Psoas muscle (tissue), 8 donors: ENCODE data around the gene PTPN14. TPM values are rescaled to one million over a fixed set of nuclear protein-coding genes. Genes with fewer than 3 reads are reported as not detected.

Experiments used
- ATAC-seq, 4 donors: fragments of 200-7000 bp; cut with Tn5 transposase; one replicate each; pipeline ENCODE4 v1.9.1; 2020; ENCODE audit warnings: moderate library complexity in 3 of 4, mild to moderate bottlenecking in 2 of 4
- DNase-seq, 2 donors: peaks; one replicate each; pipeline ENCODE4 v3.0.0-alpha.2; 2020
- H3K27ac ChIP-seq: fragments of 200-600 bp; one replicate; pipeline ENCODE4 v1.8.0; 2022
- H3K27me3 ChIP-seq, 3 donors: fragments of 200-600 bp in 1 of 3; one replicate each; pipeline versions ENCODE4 v1.6.1 to v1.8.0; 2013 to 2022; ENCODE audit warnings: low read length in 2 of 3, mild to moderate bottlenecking in 2 of 3, moderate library complexity in 1 of 3; ENCODE audit not compliant: insufficient read depth in 3 of 3
- H3K36me3 ChIP-seq, 2 donors: fragments of 200-600 bp in 1 of 2; one replicate each; pipeline versions ENCODE4 v1.6.1 to v1.8.0; 2013 to 2022; ENCODE audit warnings: low read depth in 1 of 2, mild to moderate bottlenecking in 1 of 2, moderate library complexity in 1 of 2; ENCODE audit not compliant: insufficient read depth in 1 of 2
- H3K4me1 ChIP-seq: fragments of 200-600 bp; one replicate; pipeline ENCODE4 v1.8.0; 2022
- H3K4me3 ChIP-seq: fragments of 200-600 bp; one replicate; pipeline ENCODE4 v1.8.0; 2022; ENCODE audit warnings: mild to moderate bottlenecking
- H3K9me3 ChIP-seq: fragments of 200-600 bp; one replicate; pipeline ENCODE4 v1.8.0; 2022
- CTCF ChIP-seq: fragments of 200-600 bp; IDR thresholded peaks from one replicate; pipeline ENCODE4 v1.8.0; 2022; ENCODE audit warnings: antibody characterized with exemption
- WGBS, 3 donors: extraction: QIAGEN DNeasy Blood & Tissue Kit; methylation state at CpG; one replicate each; pipeline versions ENCODE4 v1.1.6 to v1.1.7; 2013; 5-methylcytosine and 5-hydroxymethylcytosine counted together
- intact Hi-C, 2 donors: fragments of 100-400 bp; cut with DNase I; formaldehyde crosslinking; loops; one replicate each; pipeline versions ENCODE4 v1.11.0 to v1.14.2; 2022
- polyA plus RNA-seq, 3 donors: library from polyadenylated mRNA; stranded (reverse); fragments of 200-250 nt; gene quantifications; one replicate each; pipeline ENCODE4 v1.2.3, GENCODE V29; 2013
- total RNA-seq, 4 donors: library from RNA; stranded (reverse); fragmentation: NEBNext Ultra II Directional in 2 of 4; extraction: Animal tissue kit (Norgen Biotek cat#: 25700) in 2 of 4; gene quantifications; one replicate each; pipeline versions ENCODE4 v1.2.1 to v1.2.4, GENCODE V29; 2021 to 2023
- donor health status: healthy with polysubstance abuse.
- donor health status: DM: no; HTN: no; CAD: no; lungs with moderate emphysema.
- donor health status: Bipolar disorder and iron deficiency.
- donor health status: healthy.
- donor health status: DM: yes; HTN: yes; CAD: no.
- donor health status: DM: no; HTN: no; CAD: no.
- donor health status: DM: no; HTN: no; CAD: no.
- donor health status: DM: yes; HTN: yes; CAD: no.

PTPN14 gene
- total and polyA plus RNA-seq, 7 donors, result 7.2 to 106 (median 50.8) TPM

GRCh38 chr1:214566158-214567104 is 15.0 kb upstream of the PTPN14 start:
- H3K9me3 ChIP-seq, result no peaks in the 10 kb centered on the region
- no peak for DNase-seq
- no peaks in the 10 kb centered on the region for H3K36me3 ChIP-seq
- H3K27ac ChIP-seq, result no peak overlapping the region
- 67 to 80% (median 76%) methylated on average over 3 of the region's 3 CpGs for WGBS, 3 donors
- no peaks in the 10 kb centered on the region for H3K4me1 ChIP-seq
- no peak for TF ChIP-seq CTCF
- no peaks in the 10 kb centered on the region for H3K27me3 ChIP-seq
- ATAC-seq, result no peak
- intact Hi-C loops, result no loop called here
- H3K4me3 ChIP-seq, result no peak overlapping the region

DNA sequence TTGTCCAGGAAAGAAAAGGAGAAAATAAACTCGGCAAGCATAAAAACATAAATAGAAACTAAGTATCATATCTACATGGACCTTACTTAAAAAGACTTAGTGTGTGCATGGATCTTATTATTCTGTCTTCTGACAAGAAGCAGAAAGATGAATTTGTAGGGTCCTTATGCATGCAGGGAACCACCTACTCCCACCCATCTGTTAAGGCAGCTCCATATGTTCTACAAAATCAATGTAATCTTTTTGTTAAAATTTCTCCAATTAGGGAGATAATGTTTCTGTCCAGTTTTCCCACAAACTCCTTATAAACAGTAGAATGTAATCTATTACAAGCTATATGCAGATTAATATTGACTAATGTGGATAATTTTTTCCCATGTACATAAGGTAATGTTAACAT is 13.9 kb upstream of the PTPN14 start:
- intact Hi-C loops, result no loop called here
- WGBS, 3 donors, result 42 to 74% (median 55%) methylated on average over 1 of the region's 1 CpG
- Histone ChIP-seq H3K4me3 (no peak overlapping the region), H3K27me3 (no peaks in the 10 kb centered on the region), H3K9me3 (no peaks in the 10 kb centered on the region), H3K27ac (no peak overlapping the region), H3K36me3 (no peaks in the 10 kb centered on the region), H3K4me1 (no peaks in the 10 kb centered on the region)
- DNase-seq (no peak), ATAC-seq (no peak)
- no peak for TF ChIP-seq CTCF

DNA sequence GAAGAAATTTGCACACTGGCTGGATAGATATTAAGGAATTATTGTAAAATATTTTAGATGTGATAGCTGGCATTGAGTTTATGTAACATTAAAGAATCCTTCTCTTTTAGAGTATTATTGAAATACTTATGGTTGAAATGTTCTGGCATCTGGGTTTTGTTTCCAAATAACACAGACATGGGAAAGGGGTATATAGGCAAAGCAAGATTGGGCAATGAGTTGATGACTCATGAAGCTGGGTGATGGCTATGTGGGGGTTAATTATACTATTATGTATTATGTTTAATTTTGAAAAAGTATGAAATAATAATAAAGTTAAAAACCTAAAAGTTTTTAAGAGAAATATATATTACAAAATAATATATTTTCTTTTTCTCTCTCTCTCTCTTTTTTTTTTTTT is 12.5 kb upstream of the PTPN14 start:
- no peaks in the 10 kb centered on the region for H3K4me1 ChIP-seq
- no peak overlapping the region for H3K27ac ChIP-seq
- ATAC-seq (no peak), DNase-seq (no peak)
- TF ChIP-seq CTCF, result no peak
- intact Hi-C loops, result no loop called here
- H3K9me3 ChIP-seq, result no peaks in the 10 kb centered on the region
- H3K4me3 ChIP-seq, result no peak overlapping the region
- H3K36me3 ChIP-seq, result no peaks in the 10 kb centered on the region
- H3K27me3 ChIP-seq, result no peaks in the 10 kb centered on the region

DNA sequence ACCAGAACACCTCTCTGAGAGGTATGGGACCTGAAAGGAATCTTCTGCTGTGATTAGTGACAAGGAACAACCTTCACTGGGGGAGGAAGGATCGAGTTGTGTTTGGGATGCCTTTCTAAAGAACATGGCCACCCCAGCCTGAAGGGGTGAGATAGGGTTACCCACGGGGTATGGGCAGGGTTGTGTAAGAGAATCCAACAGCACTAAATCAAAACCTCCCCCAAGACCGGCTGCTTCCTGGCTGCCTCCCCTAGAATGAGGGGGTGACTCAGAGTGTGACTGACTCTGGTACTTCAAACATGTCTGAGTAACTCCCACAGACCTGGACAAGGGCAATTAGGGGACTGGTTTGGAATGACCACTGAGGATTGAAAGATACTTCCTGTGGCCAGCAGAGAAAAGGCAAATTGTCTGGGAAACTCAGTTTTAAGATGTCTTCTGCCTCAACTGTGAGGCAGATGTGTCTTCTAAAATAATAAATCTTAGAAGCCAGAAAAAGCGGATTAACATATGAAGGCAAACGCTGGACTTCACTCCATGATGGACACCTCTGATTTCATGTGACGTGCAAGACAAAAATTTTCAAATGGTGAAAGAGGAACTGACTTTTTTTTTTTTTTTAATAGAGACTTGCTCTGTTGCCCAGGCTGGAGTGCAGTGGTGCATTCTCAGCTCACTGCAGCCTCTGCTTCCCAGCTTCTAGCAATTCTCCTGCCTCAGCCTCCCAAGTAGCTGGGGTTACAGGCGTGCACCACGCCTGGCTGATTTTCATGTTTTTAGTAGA is 6.7 kb upstream of the PTPN14 start:
- Histone ChIP-seq H3K4me3 (no peak overlapping the region), H3K4me1 (peaks cover 9% of the 10 kb centered on the region), H3K27me3 (no peaks in the 10 kb centered on the region), H3K27ac (peak overlapping the region; percentile 51), H3K36me3 (no peaks in the 10 kb centered on the region), H3K9me3 (no peaks in the 10 kb centered on the region)
- TF ChIP-seq CTCF, result no peak
- DNase-seq (peak; percentile 34 to 58), ATAC-seq (peak; percentile 68 to 99 (median 95))
- WGBS, 3 donors, result 49 to 57% (median 51%) methylated on average over 8 of the region's 8 CpGs
- intact Hi-C loops, result loop anchor here in 1 of 2 donors (10.0 kb wide), 1 partner anchor 193 kb away; no protein-coding TSS in a partner anchor
